Activated naive CD4-positive, alpha-beta T cell treated with anti-CD3 and anti-CD28 coated beads, Interleukin-2, amount 10 ng/mL, durations not matched to agents 7 days and 5 days (primary cell): ENCODE results near the gene SH3BP5L.
"Not testable (repeated sequence)": the region's sequence is repeated elsewhere in the genome, so short reads cannot be mapped to it uniquely, and the experiment has no call there.

Source experiments
- CTCF ChIA-PET: fragments of 350-600 bp; sonication (Branson Sonifier 250); formaldehyde crosslinking; loops from one replicate; lab custom pipeline; 2021; ENCODE audit warnings: antibody characterized with exemption; lab: Charles Lee
- DNase-seq: peaks from one replicate; pipeline ENCODE4 v3.0.0-alpha.2; 2020
- H3K27ac Mint-ChIP-seq: one replicate; pipeline ENCODE4 v1.8.0; 2021; ENCODE audit warnings: mild to moderate bottlenecking, moderate library complexity, mixed read lengths
- H3K27me3 Mint-ChIP-seq: one replicate; pipeline ENCODE4 v1.8.0; 2021; ENCODE audit warnings: mild to moderate bottlenecking, mixed read lengths
- H3K36me3 Mint-ChIP-seq: one replicate; pipeline ENCODE4 v1.8.0; 2021; ENCODE audit warnings: mixed read lengths
- H3K4me1 Mint-ChIP-seq: one replicate; pipeline ENCODE4 v1.8.0; 2021; ENCODE audit warnings: mixed read lengths
- H3K4me3 Mint-ChIP-seq: one replicate; pipeline ENCODE4 v1.8.0; 2021; ENCODE audit warnings: mild to moderate bottlenecking, moderate library complexity, mixed read lengths
- H3K9me3 Mint-ChIP-seq: one replicate; pipeline ENCODE4 v1.8.0; 2021; ENCODE audit warnings: mixed read lengths

SH3BP5L gene

GRCh38 chr1:248830718-248831017, 5.0 kb upstream of the SH3BP5L start:
- CTCF ChIA-PET, H3K36me3 Mint-ChIP-seq, H3K4me3 Mint-ChIP-seq, H3K9me3 Mint-ChIP-seq, DNase-seq, H3K27ac Mint-ChIP-seq, H3K27me3 Mint-ChIP-seq: not testable (repeated sequence)
- peaks cover 14% of the 10 kb centered on the region for H3K4me1 Mint-ChIP-seq

- CTCF ChIA-PET, result interaction anchor here (3.9 kb wide), 1 partner anchor 8 kb away, joined by 22 read pairs; the partner anchor contains the start of gene ZNF672
- no peak for DNase-seq
- no peak overlapping the region for H3K27ac Mint-ChIP-seq
- no peaks in the 10 kb centered on the region for H3K9me3 Mint-ChIP-seq
- H3K4me1 Mint-ChIP-seq, result peaks cover 33% of the 10 kb centered on the region
- H3K4me3 Mint-ChIP-seq, result no peak overlapping the region
- peaks cover 6% of the 10 kb centered on the region for H3K27me3 Mint-ChIP-seq
- H3K36me3 Mint-ChIP-seq, result peaks cover 17% of the 10 kb centered on the region
Observed at GRCh38 chr1:248828845-248829244, 3.1 kb upstream of the SH3BP5L start.

GRCh38 chr1:248825573-248825908, 174 bp downstream of the SH3BP5L start:
- Mint-ChIP-seq H3K36me3 (peaks cover 38% of the 10 kb centered on the region), H3K9me3 (no peaks in the 10 kb centered on the region)

GRCh38 chr1:248825136-248825535, 579 bp downstream of the SH3BP5L start:
- no peaks in the 10 kb centered on the region for H3K9me3 Mint-ChIP-seq
- CTCF ChIA-PET, result interaction anchor here (2.7 to 3.9 kb wide), 2 partner anchors 12 to 33 kb away, joined by 9 to 22 read pairs; partner anchors contain the start of genes ZNF672 and ZNF692
- DNase-seq, result no peak
- peak overlapping the region; percentile 89 for H3K4me3 Mint-ChIP-seq
- peak overlapping the region; percentile 99 for H3K27ac Mint-ChIP-seq
- no peaks in the 10 kb centered on the region for H3K27me3 Mint-ChIP-seq
- H3K4me1 Mint-ChIP-seq, result peaks cover 65% of the 10 kb centered on the region
- peaks cover 42% of the 10 kb centered on the region for H3K36me3 Mint-ChIP-seq

More at GRCh38 chr1:248825573-248825908, 174 bp downstream of the SH3BP5L start:
- Mint-ChIP-seq H3K4me3 (peak overlapping the region; percentile 89), H3K4me1 (peaks cover 61% of the 10 kb centered on the region), H3K27me3 (no peaks in the 10 kb centered on the region), H3K27ac (peak overlapping the region; percentile 99)
- no peak for DNase-seq
- CTCF ChIA-PET, result interaction anchor here (0.8 to 3.9 kb wide), 5 partner anchors 12 to 203 kb away, joined by 4 to 22 read pairs (median 9); partner anchors contain the start of genes ZNF672 and ZNF692

- peaks cover 44% of the 10 kb centered on the region for H3K36me3 Mint-ChIP-seq
- peak overlapping the region; percentile 99 for H3K27ac Mint-ChIP-seq
- H3K27me3 Mint-ChIP-seq, result no peaks in the 10 kb centered on the region
- no peak for DNase-seq
- no peaks in the 10 kb centered on the region for H3K9me3 Mint-ChIP-seq
- CTCF ChIA-PET, result interaction anchor here (2.7 kb wide), 1 partner anchor 34 kb away, joined by 9 read pairs; the partner anchor contains the start of gene ZNF692
- peak overlapping the region; percentile 89 for H3K4me3 Mint-ChIP-seq
- peaks cover 67% of the 10 kb centered on the region for H3K4me1 Mint-ChIP-seq
Observed at GRCh38 chr1:248824701-248825100, 1.0 kb downstream of the SH3BP5L start.

- peak overlapping the region; percentile 75 for H3K27ac Mint-ChIP-seq
- H3K27me3 Mint-ChIP-seq, result no peaks in the 10 kb centered on the region
- H3K9me3 Mint-ChIP-seq, result no peaks in the 10 kb centered on the region
- peak overlapping the region; percentile 89 for H3K4me3 Mint-ChIP-seq
- peaks cover 71% of the 10 kb centered on the region for H3K4me1 Mint-ChIP-seq
- CTCF ChIA-PET, result interaction anchor here (2.7 kb wide), 1 partner anchor 34 kb away, joined by 9 read pairs; the partner anchor contains the start of gene ZNF692
- peaks cover 46% of the 10 kb centered on the region for H3K36me3 Mint-ChIP-seq
- no peak for DNase-seq
Observed at GRCh38 chr1:248824301-248824700, 1.4 kb downstream of the SH3BP5L start.

- Mint-ChIP-seq H3K36me3 (peaks cover 51% of the 10 kb centered on the region), H3K9me3 (no peaks in the 10 kb centered on the region), H3K27ac (peak overlapping the region; percentile 33), H3K4me1 (peaks cover 77% of the 10 kb centered on the region), H3K27me3 (no peaks in the 10 kb centered on the region), H3K4me3 (peak overlapping the region; percentile 89)
- no peak for DNase-seq
- CTCF ChIA-PET, result no interaction called here
Observed at GRCh38 chr1:248823517-248824001, 2.2 kb downstream of the SH3BP5L start.

- Mint-ChIP-seq H3K4me3 (no peak overlapping the region), H3K27ac (no peak overlapping the region), H3K4me1 (peaks cover 85% of the 10 kb centered on the region), H3K27me3 (no peaks in the 10 kb centered on the region), H3K9me3 (no peaks in the 10 kb centered on the region), H3K36me3 (peaks cover 57% of the 10 kb centered on the region)
- CTCF ChIA-PET, result no interaction called here
- DNase-seq, result no peak
Observed at GRCh38 chr1:248822148-248823032, 3.3 kb downstream of the SH3BP5L start.

- CTCF ChIA-PET, result no interaction called here
- Mint-ChIP-seq H3K27me3 (no peaks in the 10 kb centered on the region), H3K4me1 (peaks cover 86% of the 10 kb centered on the region), H3K9me3 (no peaks in the 10 kb centered on the region), H3K4me3 (no peak overlapping the region), H3K36me3 (peaks cover 61% of the 10 kb centered on the region), H3K27ac (no peak overlapping the region)
- no peak for DNase-seq
Observed at GRCh38 chr1:248821641-248822040, 4.1 kb downstream of the SH3BP5L start.

- H3K36me3 Mint-ChIP-seq, result peaks cover 65% of the 10 kb centered on the region
- DNase-seq, result no peak
- no peak overlapping the region for H3K27ac Mint-ChIP-seq
- H3K9me3 Mint-ChIP-seq, result no peaks in the 10 kb centered on the region
- H3K27me3 Mint-ChIP-seq, result no peaks in the 10 kb centered on the region
- peaks cover 90% of the 10 kb centered on the region for H3K4me1 Mint-ChIP-seq
- H3K4me3 Mint-ChIP-seq, result no peak overlapping the region
- CTCF ChIA-PET, result no interaction called here
Observed at GRCh38 chr1:248821101-248821500, 4.6 kb downstream of the SH3BP5L start.

GRCh38 chr1:248820041-248820585, 5.6 kb downstream of the SH3BP5L start:
- no peak overlapping the region for H3K27ac Mint-ChIP-seq
- H3K4me3 Mint-ChIP-seq, result no peak overlapping the region
- DNase-seq, result no peak
- CTCF ChIA-PET, result no interaction called here
- no peaks in the 10 kb centered on the region for H3K27me3 Mint-ChIP-seq
- no peaks in the 10 kb centered on the region for H3K9me3 Mint-ChIP-seq
- H3K36me3 Mint-ChIP-seq, result peaks cover 66% of the 10 kb centered on the region
- H3K4me1 Mint-ChIP-seq, result peaks cover 91% of the 10 kb centered on the region

- no peak overlapping the region for H3K4me3 Mint-ChIP-seq
- peaks cover 68% of the 10 kb centered on the region for H3K36me3 Mint-ChIP-seq
- DNase-seq, result no peak
- H3K27ac Mint-ChIP-seq, result peak overlapping the region; percentile 91
- H3K9me3 Mint-ChIP-seq, result no peaks in the 10 kb centered on the region
- H3K4me1 Mint-ChIP-seq, result peaks cover 80% of the 10 kb centered on the region
- CTCF ChIA-PET, result interaction anchor here (1.5 kb wide), 1 partner anchor 12 kb away, joined by 4 read pairs; no protein-coding TSS in a partner anchor
- no peaks in the 10 kb centered on the region for H3K27me3 Mint-ChIP-seq
Observed at GRCh38 chr1:248818505-248819374, 7.0 kb downstream of the SH3BP5L start.

- Mint-ChIP-seq H3K4me3 (no peak overlapping the region), H3K36me3 (peaks cover 70% of the 10 kb centered on the region), H3K27me3 (no peaks in the 10 kb centered on the region)
Observed at GRCh38 chr1:248817065-248817464, 8.7 kb downstream of the SH3BP5L start.

More at GRCh38 chr1:248817065-248817464, 8.7 kb downstream of the SH3BP5L start:
- Mint-ChIP-seq H3K4me1 (peaks cover 66% of the 10 kb centered on the region), H3K27ac (peak overlapping the region; percentile 91), H3K9me3 (no peaks in the 10 kb centered on the region)
- CTCF ChIA-PET, result no interaction called here
- no peak for DNase-seq
